Right lobe of liver (tissue), 6 donors: ENCODE data around the gene SOWAHB. TPM values are rescaled to one million over a fixed set of nuclear protein-coding genes. Genes with fewer than 3 reads are reported as not detected.
"Not testable (repeated sequence)": the region's sequence is repeated elsewhere in the genome, so short reads cannot be mapped to it uniquely, and the experiment has no call there.

Experiments
- ATAC-seq, 4 donors: fragments of 200-7000 bp; cut with Tn5 transposase; one replicate each; pipeline ENCODE4 v1.9.1; 2020; ENCODE audit warnings: mild to moderate bottlenecking in 4 of 4, moderate library complexity in 4 of 4
- DNase-seq, 3 donors: peaks; one replicate each; pipeline ENCODE4 v3.0.0-alpha.2; 2020
- H3K27ac ChIP-seq, 3 donors: fragments of 200-600 bp; one replicate each; pipeline ENCODE4 v1.8.0; 2022
- H3K27me3 ChIP-seq, 2 donors: fragments of 200-600 bp; one replicate each; pipeline ENCODE4 v1.8.0; 2022
- H3K36me3 ChIP-seq, 4 donors: fragments of 200-600 bp; sonication (generic) in 1 of 4; one replicate each; pipeline versions ENCODE4 v1.5.1 to v1.8.0; 2017 to 2022; ENCODE audit warnings: control low read depth in 1 of 4
- H3K4me1 ChIP-seq, 4 donors: fragments of 200-600 bp; sonication (generic) in 1 of 4; one replicate each; pipeline versions ENCODE4 v1.5.1 to v1.8.0; 2017 to 2022; ENCODE audit warnings: control low read depth in 1 of 4
- H3K4me3 ChIP-seq, 3 donors: fragments of 200-600 bp; one replicate each; pipeline ENCODE4 v1.8.0; 2022
- H3K9me3 ChIP-seq, 4 donors: fragments of 200-600 bp; sonication (generic) in 1 of 4; one replicate each; pipeline versions ENCODE4 v1.5.1 to v1.8.0; 2017 to 2022; ENCODE audit warnings: control low read depth in 1 of 4
- POLR2A ChIP-seq: fragments of 450-650 bp; IDR thresholded peaks from one replicate; pipeline ENCODE4 v1.6.1; 2017; ENCODE audit warnings: antibody characterized with exemption, mild to moderate bottlenecking
- WGBS: methylation state at CpG from one replicate; pipeline ENCODE4 v1.1.6; 2018; ENCODE audit warnings: low coverage, low lambda C conversion rate; ENCODE audit not compliant: insufficient coverage; ENCODE audit errors: missing lambda C conversion rate; 5-methylcytosine and 5-hydroxymethylcytosine counted together
- intact Hi-C, 2 donors: fragments of 100-400 bp; cut with DNase I; formaldehyde crosslinking; loops; one replicate each; pipeline versions ENCODE4 v1.11.2 to v1.14.1; 2022
- total RNA-seq, 6 experiments: library from RNA; depleted of rRNA in 2 of 6; stranded (reverse); fragments of >200 nt in 2 of 6; fragmentation: NEBNext Ultra II Directional in 3 of 6; extraction: Animal tissue kit (Norgen Biotek cat#: 25700) in 3 of 6; gene quantifications; one replicate each; pipeline versions ENCODE4 v1.1.0 to v1.2.4, GENCODE V29; 2016 to 2023
- TF ChIP-seq, protein P1 (sequence below), 4 donors: fragments of 200-600 bp in 3 of 4; fragments of 450-650 bp in 1 of 4; IDR thresholded peaks; one replicate each; pipeline versions ENCODE4 v1.5.1 to v1.8.0; 2016 to 2022; ENCODE audit warnings: antibody characterized with exemption in 4 of 4, mild to moderate bottlenecking in 2 of 4
- donor health status: DM: no; HTN: yes; CAD: no.
- donor health status: DM: no; HTN: no; CAD: no.
- donor health status: DM: no; HTN: no; CAD: no.
- donor health status: DM: no; HTN: yes; CAD: no.
- donor health status: DM: no; HTN: yes; CAD: no.

Gene SOWAHB
- total RNA-seq, 6 experiments from 2014 or later, result 5.1 to 17.3 (median 15.2) TPM

DNA sequence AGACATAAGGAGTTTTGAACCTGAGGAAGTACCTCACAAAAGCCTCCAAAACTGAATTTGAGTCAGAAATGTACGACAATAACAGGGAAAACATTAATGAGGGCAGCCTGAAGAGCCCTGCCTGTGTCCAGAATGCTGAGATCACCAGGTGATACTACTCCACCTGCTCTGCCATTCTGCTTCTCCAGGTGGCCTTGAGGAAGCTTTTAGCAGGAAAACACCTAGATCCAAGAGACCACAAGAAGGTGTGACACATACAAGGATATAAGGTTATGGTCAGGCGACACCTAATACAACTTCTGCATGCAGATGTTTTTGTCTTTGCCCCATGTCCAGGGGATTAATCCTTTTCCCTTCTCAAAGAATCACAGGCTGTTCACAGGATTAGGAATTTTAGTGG, 15.3 kb downstream of the SOWAHB start:
- Histone ChIP-seq H3K4me1 (no peaks in the 10 kb centered on the region), H3K4me3 (no peak overlapping the region), H3K27ac (no peak overlapping the region), H3K27me3 (no peaks in the 10 kb centered on the region), H3K36me3 (no peaks in the 10 kb centered on the region), H3K9me3 (no peaks in the 10 kb centered on the region)
- 88% methylated on average over 2 of the region's 2 CpGs for WGBS
- intact Hi-C loops, result no loop called here
- DNase-seq (no peak), ATAC-seq (no peak)
- TF ChIP-seq, protein P1, sequence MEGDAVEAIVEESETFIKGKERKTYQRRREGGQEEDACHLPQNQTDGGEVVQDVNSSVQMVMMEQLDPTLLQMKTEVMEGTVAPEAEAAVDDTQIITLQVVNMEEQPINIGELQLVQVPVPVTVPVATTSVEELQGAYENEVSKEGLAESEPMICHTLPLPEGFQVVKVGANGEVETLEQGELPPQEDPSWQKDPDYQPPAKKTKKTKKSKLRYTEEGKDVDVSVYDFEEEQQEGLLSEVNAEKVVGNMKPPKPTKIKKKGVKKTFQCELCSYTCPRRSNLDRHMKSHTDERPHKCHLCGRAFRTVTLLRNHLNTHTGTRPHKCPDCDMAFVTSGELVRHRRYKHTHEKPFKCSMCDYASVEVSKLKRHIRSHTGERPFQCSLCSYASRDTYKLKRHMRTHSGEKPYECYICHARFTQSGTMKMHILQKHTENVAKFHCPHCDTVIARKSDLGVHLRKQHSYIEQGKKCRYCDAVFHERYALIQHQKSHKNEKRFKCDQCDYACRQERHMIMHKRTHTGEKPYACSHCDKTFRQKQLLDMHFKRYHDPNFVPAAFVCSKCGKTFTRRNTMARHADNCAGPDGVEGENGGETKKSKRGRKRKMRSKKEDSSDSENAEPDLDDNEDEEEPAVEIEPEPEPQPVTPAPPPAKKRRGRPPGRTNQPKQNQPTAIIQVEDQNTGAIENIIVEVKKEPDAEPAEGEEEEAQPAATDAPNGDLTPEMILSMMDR (IDR thresholded peaks at IDR 0.05), result no peak
- TF ChIP-seq POLR2A, result no peak

- H3K27ac ChIP-seq, result no peak overlapping the region
- H3K4me3 ChIP-seq, result no peak overlapping the region
- no peaks in the 10 kb centered on the region for H3K36me3 ChIP-seq
- DNase-seq (no peak), ATAC-seq (peak in 1 of 4 donors; percentile 55)
- intact Hi-C loops, result no loop called here
- TF ChIP-seq POLR2A, result no peak
- TF ChIP-seq, protein P1 (IDR thresholded peaks at IDR 0.05), result no peak
- no peaks in the 10 kb centered on the region for H3K4me1 ChIP-seq
- H3K9me3 ChIP-seq, result no peaks in the 10 kb centered on the region
- WGBS, result 36% methylated on average over 1 of the region's 1 CpG
- H3K27me3 ChIP-seq, result no peaks in the 10 kb centered on the region
These were observed 16.6 kb downstream of the SOWAHB start for GRCh38 chr4:76881375-76881774.

- DNase-seq (no peak), ATAC-seq (no peak)
- Histone ChIP-seq H3K4me3 (no peak overlapping the region), H3K27me3 (no peaks in the 10 kb centered on the region), H3K9me3 (no peaks in the 10 kb centered on the region), H3K36me3 (no peaks in the 10 kb centered on the region), H3K27ac (no peak overlapping the region), H3K4me1 (no peaks in the 10 kb centered on the region)
- TF ChIP-seq, protein P1 (IDR thresholded peaks at IDR 0.05), result no peak
- no peak for TF ChIP-seq POLR2A
- WGBS, result 76% methylated on average over 3 of the region's 3 CpGs
- intact Hi-C loops, result no loop called here
These were observed 18.1 kb downstream of the SOWAHB start for GRCh38 chr4:76879731-76880364.

DNA sequence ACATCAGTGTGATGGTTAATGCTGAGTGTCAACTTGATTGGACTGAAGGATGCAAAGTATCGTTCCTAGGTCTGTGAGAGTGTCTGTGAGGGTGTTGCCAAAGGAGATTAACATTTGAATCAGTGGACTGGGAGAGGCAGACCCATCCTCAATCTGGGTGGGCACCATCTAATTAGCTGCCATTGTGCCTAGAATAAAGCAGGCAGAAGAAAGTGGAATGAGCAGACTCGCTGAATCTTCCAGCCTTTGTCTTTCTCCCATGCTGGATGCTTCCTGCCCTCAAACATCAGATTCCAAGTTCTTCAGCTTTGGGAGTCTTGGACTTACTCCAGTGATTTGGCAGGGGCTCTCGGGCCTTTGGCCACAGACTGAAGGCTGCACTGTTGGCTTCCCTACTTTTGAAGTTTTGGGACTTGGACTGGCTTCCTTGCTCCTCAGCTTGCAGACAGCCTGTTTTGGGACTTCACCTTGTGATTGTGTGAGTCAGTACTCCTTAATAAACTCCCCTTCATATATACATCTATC, 19.2 kb downstream of the SOWAHB start:
- H3K36me3 ChIP-seq, H3K4me1 ChIP-seq, H3K27me3 ChIP-seq, H3K27ac ChIP-seq, H3K4me3 ChIP-seq, intact Hi-C loops, ATAC-seq, DNase-seq, H3K9me3 ChIP-seq: not testable (repeated sequence)
- WGBS, result 74% methylated on average over 3 of the region's 3 CpGs

DNA sequence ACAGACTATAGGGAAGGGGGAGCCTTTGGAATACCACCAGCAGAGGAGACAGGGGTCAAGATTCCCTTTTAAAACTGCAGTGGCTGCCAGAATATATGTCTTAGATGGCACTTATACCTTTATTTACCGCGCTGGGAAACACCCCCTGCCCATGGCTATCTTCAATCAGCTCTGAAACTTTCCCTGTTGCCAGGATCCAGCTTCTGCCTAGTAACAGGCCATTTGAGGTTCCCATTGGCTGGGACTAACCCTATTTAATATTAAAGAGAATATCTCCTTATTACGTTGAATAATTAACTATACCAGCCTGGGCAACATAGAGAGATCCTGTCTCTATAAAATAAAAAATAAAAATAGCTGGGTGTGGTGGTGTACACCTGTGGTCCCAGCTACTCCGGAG, 23.8 kb downstream of the SOWAHB start:
- TF ChIP-seq, protein P1 (IDR thresholded peaks at IDR 0.05), result no peak
- TF ChIP-seq POLR2A, result no peak
- Histone ChIP-seq H3K4me1 (no peaks in the 10 kb centered on the region), H3K4me3 (no peak overlapping the region), H3K27me3 (no peaks in the 10 kb centered on the region), H3K36me3 (no peaks in the 10 kb centered on the region), H3K9me3 (no peaks in the 10 kb centered on the region), H3K27ac (no peak overlapping the region)
- no peak for ATAC-seq
- WGBS, result 89% methylated on average over 2 of the region's 4 CpGs
- intact Hi-C loops, result no loop called here
- DNase-seq, result no peak
